GM20000 (cell line): Measurements from ENCODE around the gene SOWAHB.

ENCODE experiments used
- DNase-seq: peaks from one replicate; pipeline ENCODE4 v3.0.0; 2012; ENCODE audit warnings: low spot score
- TF ChIP-seq, protein P1 (sequence below): IDR thresholded peaks from 2 replicates; pipeline ENCODE4 v1.5.1; 2012; ENCODE audit warnings: mild to moderate bottlenecking, control low read depth; ENCODE audit errors: extremely low read depth, missing control alignments

The SOWAHB gene

DNA sequence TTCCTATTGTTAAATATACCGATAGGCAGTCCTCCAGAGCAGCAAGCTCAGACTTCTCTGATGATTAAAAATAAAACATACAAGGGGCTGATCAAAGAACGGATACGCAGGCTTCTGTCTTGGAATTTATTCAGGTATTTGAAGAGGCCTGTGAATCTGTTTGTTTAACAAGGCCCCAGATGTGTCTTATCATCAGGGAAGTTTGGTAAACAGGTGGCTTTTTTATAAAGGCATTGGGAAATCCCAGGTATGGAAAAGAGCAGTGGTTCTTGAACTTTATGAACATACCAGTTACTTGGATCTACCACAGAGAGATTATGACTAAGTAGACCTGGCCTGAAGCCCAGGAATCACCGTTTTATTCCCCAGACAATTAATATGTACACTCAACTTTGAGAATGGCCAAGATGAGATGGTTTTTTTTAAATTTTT lies 47.9 kb downstream of the SOWAHB start:
- no peak for DNase-seq

More for the DNA sequence above, 47.9 kb downstream of the SOWAHB start:
- TF ChIP-seq, protein P1, sequence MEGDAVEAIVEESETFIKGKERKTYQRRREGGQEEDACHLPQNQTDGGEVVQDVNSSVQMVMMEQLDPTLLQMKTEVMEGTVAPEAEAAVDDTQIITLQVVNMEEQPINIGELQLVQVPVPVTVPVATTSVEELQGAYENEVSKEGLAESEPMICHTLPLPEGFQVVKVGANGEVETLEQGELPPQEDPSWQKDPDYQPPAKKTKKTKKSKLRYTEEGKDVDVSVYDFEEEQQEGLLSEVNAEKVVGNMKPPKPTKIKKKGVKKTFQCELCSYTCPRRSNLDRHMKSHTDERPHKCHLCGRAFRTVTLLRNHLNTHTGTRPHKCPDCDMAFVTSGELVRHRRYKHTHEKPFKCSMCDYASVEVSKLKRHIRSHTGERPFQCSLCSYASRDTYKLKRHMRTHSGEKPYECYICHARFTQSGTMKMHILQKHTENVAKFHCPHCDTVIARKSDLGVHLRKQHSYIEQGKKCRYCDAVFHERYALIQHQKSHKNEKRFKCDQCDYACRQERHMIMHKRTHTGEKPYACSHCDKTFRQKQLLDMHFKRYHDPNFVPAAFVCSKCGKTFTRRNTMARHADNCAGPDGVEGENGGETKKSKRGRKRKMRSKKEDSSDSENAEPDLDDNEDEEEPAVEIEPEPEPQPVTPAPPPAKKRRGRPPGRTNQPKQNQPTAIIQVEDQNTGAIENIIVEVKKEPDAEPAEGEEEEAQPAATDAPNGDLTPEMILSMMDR: no peak
